HEK293T (cell line): ENCODE data around the gene MACC1.

ENCODE experiments used
- ARNT ChIP-seq: fragments of 450-650 bp; IDR thresholded peaks from 2 replicates; pipeline ENCODE4 v1.6.1; 2017; ENCODE audit warnings: mild to moderate bottlenecking
- BHLHE40 ChIP-seq: fragments of 450-650 bp; IDR thresholded peaks from 2 replicates; pipeline ENCODE4 v1.6.1; 2016; ENCODE audit warnings: mild to moderate bottlenecking, moderate library complexity, borderline replicate concordance
- FOXA1 ChIP-seq: fragments of 450-650 bp; IDR thresholded peaks from 2 replicates; pipeline ENCODE4 v1.6.1; 2016; ENCODE audit warnings: mild to moderate bottlenecking
- FOXK2 ChIP-seq: fragments of 450-650 bp; IDR thresholded peaks from 2 replicates; pipeline ENCODE4 v1.6.1; 2016; ENCODE audit warnings: mild to moderate bottlenecking
- FOXM1 ChIP-seq: fragments of 450-650 bp; IDR thresholded peaks from 2 replicates; pipeline ENCODE4 v1.6.1; 2017; ENCODE audit warnings: mild to moderate bottlenecking, borderline replicate concordance
- HDGF ChIP-seq: fragments of 450-650 bp; IDR thresholded peaks from 2 replicates; pipeline ENCODE4 v1.6.1; 2017; ENCODE audit warnings: antibody characterized with exemption, borderline replicate concordance
- LEF1 ChIP-seq: fragments of 450-650 bp; IDR thresholded peaks from 2 replicates; pipeline ENCODE4 v1.6.1; 2017; ENCODE audit warnings: mild to moderate bottlenecking, borderline replicate concordance
- NFRKB ChIP-seq: fragments of 450-650 bp; IDR thresholded peaks from 2 replicates; pipeline ENCODE4 v1.6.1; 2016; ENCODE audit warnings: mild to moderate bottlenecking, moderate library complexity
- PKNOX1 ChIP-seq: fragments of 450-650 bp; IDR thresholded peaks from 2 replicates; pipeline ENCODE4 v1.6.1; 2016
- SP1 ChIP-seq: fragments of 450-650 bp; IDR thresholded peaks from 2 replicates; pipeline ENCODE4 v1.6.1; 2017
- SUZ12 ChIP-seq: fragments of 450-650 bp; IDR thresholded peaks from 2 replicates; pipeline ENCODE4 v1.6.1; 2016; ENCODE audit warnings: mild to moderate bottlenecking
- TARDBP ChIP-seq: fragments of 450-650 bp; IDR thresholded peaks from 2 replicates; pipeline ENCODE4 v1.6.1; 2016
- ZNF384 ChIP-seq: fragments of 450-650 bp; IDR thresholded peaks from 2 replicates; pipeline ENCODE4 v1.6.1; 2016

- TF ChIP-seq SUZ12 (no peak), SP1 (no peak), HDGF (no peak), BHLHE40 (no peak), TARDBP (no peak), ARNT (no peak), NFRKB (no peak), FOXA1 (no peak), PKNOX1 (no peak), FOXM1 (no peak), FOXK2 (no peak), LEF1 (no peak), ZNF384 (no peak)
Observed at GRCh38 chr7:20191391-20191869, 25.8 kb downstream of the MACC1 start.
